SH-SY5Y (cell line): ENCODE results near the gene TRPC4.

Experiments
- GATA2 ChIP-seq: IDR thresholded peaks from 2 replicates; pipeline ENCODE4 v1.6.1; 2011; ENCODE audit warnings: mild to moderate bottlenecking, low read depth, low read length
- GATA3 ChIP-seq: IDR thresholded peaks from 2 replicates; pipeline ENCODE4 v1.6.1; 2011; ENCODE audit warnings: low read depth, mild to moderate bottlenecking, low read length, moderate library complexity

DNA sequence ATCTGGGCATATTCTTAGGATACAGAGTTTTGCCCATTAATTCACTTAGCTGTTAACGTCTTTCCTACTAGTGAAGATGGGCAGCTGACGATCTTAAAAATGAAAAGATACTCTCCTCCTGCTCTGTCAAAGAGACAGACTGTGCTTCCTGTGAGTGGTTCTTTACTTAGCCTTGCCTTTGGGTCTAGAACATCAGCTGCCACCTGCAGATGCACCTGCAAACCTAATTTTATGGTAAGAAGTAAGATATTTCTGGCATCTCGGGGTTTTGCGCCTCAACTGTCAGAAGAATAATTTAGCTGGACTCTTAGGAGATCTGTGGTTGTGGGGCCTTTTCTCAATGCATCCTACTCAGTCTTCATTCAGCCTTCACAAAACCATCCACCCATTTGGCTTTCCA, 36.2 kb downstream of the TRPC4 start:
- TF ChIP-seq GATA3: no peak
- no peak for TF ChIP-seq GATA2
